AG10803 (cell line): ENCODE data around the gene LPCAT2.

Source experiments
- DNase-seq: peaks from one replicate; pipeline ENCODE4 v3.0.0; 2010; ENCODE audit warnings: low read depth
- H3K4me3 ChIP-seq: 2 replicates; pipeline ENCODE4 v1.5.1; 2011; ENCODE audit warnings: mild to moderate bottlenecking, low read length, control low read depth
- CTCF ChIP-seq: conservative IDR thresholded peaks from 2 replicates; pipeline ENCODE4 v1.5.1; 2011; ENCODE audit warnings: mild to moderate bottlenecking, low read length, control low read depth, inconsistent platforms

The LPCAT2 gene

GRCh38 chr16:55622272-55622671 lies 113.4 kb downstream of the LPCAT2 start:
- DNase-seq: no peak
- H3K4me3 ChIP-seq: no peak overlapping the region
- no peak for TF ChIP-seq CTCF

GRCh38 chr16:55622930-55623561 lies 114.2 kb downstream of the LPCAT2 start:
- no peak for DNase-seq
- no peak for TF ChIP-seq CTCF
- no peak overlapping the region for H3K4me3 ChIP-seq

- no peak overlapping the region for H3K4me3 ChIP-seq
- no peak for TF ChIP-seq CTCF
- DNase-seq: no peak
Observed at GRCh38 chr16:55623640-55624039, 114.8 kb downstream of the LPCAT2 start.

GRCh38 chr16:55624696-55625095 lies 115.8 kb downstream of the LPCAT2 start:
- DNase-seq: no peak
- TF ChIP-seq CTCF: no peak

GRCh38 chr16:55625843-55626242 lies 117.0 kb downstream of the LPCAT2 start:
- H3K4me3 ChIP-seq: no peak overlapping the region
- no peak for DNase-seq
- TF ChIP-seq CTCF: no peak

More at GRCh38 chr16:55624696-55625095, 115.8 kb downstream of the LPCAT2 start:
- no peak overlapping the region for H3K4me3 ChIP-seq

GRCh38 chr16:55628306-55628968 lies 119.6 kb downstream of the LPCAT2 start:
- no peak for DNase-seq
- no peak overlapping the region for H3K4me3 ChIP-seq
- no peak for TF ChIP-seq CTCF

GRCh38 chr16:55630774-55631173 lies 121.9 kb downstream of the LPCAT2 start:
- no peak for DNase-seq
- H3K4me3 ChIP-seq: no peak overlapping the region
- TF ChIP-seq CTCF: no peak
